Measurements from ENCODE around the gene PRR33. TPM values are rescaled to one million over a fixed set of nuclear protein-coding genes. Genes with fewer than 3 reads are reported as not detected.
A peak's percentile ranks its signal among the peaks of the same experiment; 100 is the strongest.

PRR33 gene
- total RNA-seq, 2 experiments from 2014 or later, result 0.07 TPM; not detected in 1

- intact Hi-C loops (cut with micrococcal nuclease), result loop anchor here (1.0 to 5.0 kb wide), 3 partner anchors 9 to 414 kb away; no protein-coding TSS in a partner anchor
- H3K27ac Mint-ChIP-seq, result peak within 1 kb of the TSS; percentile 97
- ChIA-PET POLR2A (interaction anchor here (0.6 to 1.3 kb wide), 4 partner anchors 29 to 95 kb away, joined by 3 to 5 read pairs (median 4); no protein-coding TSS in a partner anchor), CTCF (interaction anchor here (0.6 to 6.1 kb wide), 10 partner anchors 20 to 299 kb away, joined by 3 to 32 read pairs (median 8); partner anchors contain the start of gene SYT8)
- peaks cover 5% of the 10 kb centered on the region for H3K36me3 Mint-ChIP-seq
- H3K4me1 Mint-ChIP-seq (ENCODE audit: low read depth), result peaks cover 66% of the 10 kb centered on the region
- H3K9me3 Mint-ChIP-seq, result no peaks in the 10 kb centered on the region
- DNase-seq, result peak; percentile 93
- no peaks in the 10 kb centered on the region for H3K27me3 Mint-ChIP-seq
- H3K4me3 Mint-ChIP-seq, result peak within 1 kb of the TSS; percentile 92
Measured at GRCh38 chr11:1852877-1853276, 38.8 kb downstream of the PRR33 start, which contains the start of gene LSP1. Gene LSP1, plus strand, starts transcription at chr11:1853084. Its CDS starts 61 bp downstream, at chr11:1853145.

- CTCF ChIA-PET, result interaction anchor here (0.6 to 6.1 kb wide), 10 partner anchors 19 to 299 kb away, joined by 3 to 32 read pairs (median 8); partner anchors contain the start of gene SYT8
- Mint-ChIP-seq H3K27ac (peak overlapping the region; percentile 97), H3K36me3 (peaks cover 5% of the 10 kb centered on the region), H3K27me3 (no peaks in the 10 kb centered on the region), H3K4me1 (ENCODE audit: low read depth) (peaks cover 66% of the 10 kb centered on the region), H3K9me3 (no peaks in the 10 kb centered on the region), H3K4me3 (peak overlapping the region; percentile 92)
- POLR2A ChIA-PET, result interaction anchor here (0.8 to 0.9 kb wide), 2 partner anchors 37 to 225 kb away, joined by 4 read pairs; no protein-coding TSS in a partner anchor
- intact Hi-C loops (cut with micrococcal nuclease), result loop anchor here (5.0 kb wide), 2 partner anchors 290 to 415 kb away; no protein-coding TSS in a partner anchor
- DNase-seq, result no peak
Measured at GRCh38 chr11:1852271-1852876, 39.3 kb downstream of the PRR33 start.

DNA sequence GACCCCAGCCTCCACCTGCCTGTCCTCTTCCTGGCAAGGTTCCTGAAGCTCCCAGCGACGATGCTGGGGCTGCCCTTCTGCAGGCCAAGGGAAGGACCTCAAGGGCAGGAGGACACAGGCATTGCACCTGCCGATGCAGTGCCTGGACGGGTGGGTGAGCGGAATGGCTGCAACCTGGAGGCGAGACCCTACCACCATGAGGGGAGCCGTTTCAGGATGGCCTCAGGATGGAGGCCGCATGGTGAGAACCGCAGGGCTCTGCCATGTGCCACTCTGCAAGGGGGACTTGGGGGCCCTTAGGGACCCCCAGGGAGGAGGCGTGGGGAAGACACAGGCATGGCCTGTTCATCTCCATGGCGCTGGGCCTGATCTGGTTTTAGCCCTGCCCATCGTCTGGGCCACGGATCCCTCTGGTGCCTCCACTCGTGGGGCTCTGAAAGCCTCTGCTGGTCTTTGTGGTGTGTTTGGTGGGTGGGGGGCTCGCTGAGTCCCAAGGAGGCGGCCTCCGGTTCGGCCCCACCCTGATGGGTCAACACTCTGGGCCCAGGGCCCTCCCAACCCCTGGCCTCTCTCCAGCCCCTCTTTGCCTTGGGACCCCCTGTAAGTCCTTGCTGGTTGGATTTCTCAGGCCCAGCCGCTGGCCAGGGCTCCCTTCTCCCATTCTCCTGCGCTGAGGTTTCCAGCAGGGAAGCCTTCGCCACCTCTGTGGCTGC, 40.1 kb downstream of the PRR33 start:
- Mint-ChIP-seq H3K4me3 (peak overlapping the region; percentile 92), H3K27ac (peak overlapping the region; percentile 97), H3K9me3 (no peaks in the 10 kb centered on the region), H3K27me3 (no peaks in the 10 kb centered on the region), H3K4me1 (ENCODE audit: low read depth) (peaks cover 69% of the 10 kb centered on the region), H3K36me3 (peaks cover 5% of the 10 kb centered on the region)
- intact Hi-C loops (cut with micrococcal nuclease), result loop anchor here (2.0 to 5.0 kb wide), 3 partner anchors 89 to 416 kb away; partner anchors contain the start of gene CTSD
- POLR2A ChIA-PET, result interaction anchor here (0.9 to 1.3 kb wide), 3 partner anchors 10 to 225 kb away, joined by 3 to 4 read pairs (median 3); no protein-coding TSS in a partner anchor
- DNase-seq, result no peak
- CTCF ChIA-PET, result interaction anchor here (0.7 to 6.1 kb wide), 11 partner anchors 18 to 300 kb away, joined by 3 to 32 read pairs (median 11); partner anchors contain the start of gene SYT8

DNA sequence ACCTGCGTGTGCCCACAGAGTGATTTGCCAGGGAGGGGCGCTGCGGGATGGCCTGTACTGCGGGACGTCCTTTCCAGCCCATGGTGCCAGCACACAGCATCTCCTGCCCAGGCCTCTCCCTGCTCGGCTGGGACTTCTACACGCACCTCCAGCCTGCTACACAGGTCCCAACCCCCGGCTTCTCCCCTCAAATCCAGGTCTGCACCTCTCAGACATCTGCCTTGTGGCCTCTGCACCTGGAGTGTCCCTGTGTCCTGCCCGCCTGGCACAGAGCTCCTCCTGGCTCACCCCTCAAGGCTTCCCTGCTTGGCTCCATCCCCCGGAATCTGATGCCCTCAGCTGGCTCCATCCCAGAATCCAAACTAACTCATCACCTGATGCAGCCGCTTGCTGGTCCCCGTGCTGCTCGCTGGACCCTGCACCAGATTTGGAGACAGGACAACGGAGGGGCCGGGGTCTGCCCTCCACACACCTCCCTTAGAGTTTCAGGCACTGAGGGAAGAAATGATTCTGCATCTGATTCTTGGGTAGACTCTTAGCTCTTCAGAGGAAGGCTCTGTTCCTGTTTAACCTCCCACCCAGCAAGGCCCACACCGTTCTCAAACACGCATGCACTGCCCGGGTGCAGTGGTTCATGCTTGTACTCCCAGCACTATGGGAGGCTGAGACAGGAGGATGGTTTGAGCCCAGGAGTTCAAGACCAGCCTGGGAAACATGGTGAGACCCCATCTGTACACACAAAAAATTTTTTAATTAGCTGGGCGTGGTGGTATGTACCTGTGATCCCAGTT, 42.9 kb downstream of the PRR33 start:
- DNase-seq, result no peak
- Mint-ChIP-seq H3K4me1 (ENCODE audit: low read depth) (peaks cover 73% of the 10 kb centered on the region), H3K27ac (peak overlapping the region; percentile 50), H3K36me3 (peaks cover 2% of the 10 kb centered on the region), H3K9me3 (no peaks in the 10 kb centered on the region), H3K27me3 (no peaks in the 10 kb centered on the region), H3K4me3 (no peak overlapping the region)
- POLR2A ChIA-PET, result no interaction called here
- CTCF ChIA-PET, result interaction anchor here (0.6 to 6.1 kb wide), 5 partner anchors 16 to 155 kb away, joined by 3 to 32 read pairs (median 11); partner anchors contain the start of gene SYT8
- intact Hi-C loops (cut with micrococcal nuclease), result no loop called here

DNA sequence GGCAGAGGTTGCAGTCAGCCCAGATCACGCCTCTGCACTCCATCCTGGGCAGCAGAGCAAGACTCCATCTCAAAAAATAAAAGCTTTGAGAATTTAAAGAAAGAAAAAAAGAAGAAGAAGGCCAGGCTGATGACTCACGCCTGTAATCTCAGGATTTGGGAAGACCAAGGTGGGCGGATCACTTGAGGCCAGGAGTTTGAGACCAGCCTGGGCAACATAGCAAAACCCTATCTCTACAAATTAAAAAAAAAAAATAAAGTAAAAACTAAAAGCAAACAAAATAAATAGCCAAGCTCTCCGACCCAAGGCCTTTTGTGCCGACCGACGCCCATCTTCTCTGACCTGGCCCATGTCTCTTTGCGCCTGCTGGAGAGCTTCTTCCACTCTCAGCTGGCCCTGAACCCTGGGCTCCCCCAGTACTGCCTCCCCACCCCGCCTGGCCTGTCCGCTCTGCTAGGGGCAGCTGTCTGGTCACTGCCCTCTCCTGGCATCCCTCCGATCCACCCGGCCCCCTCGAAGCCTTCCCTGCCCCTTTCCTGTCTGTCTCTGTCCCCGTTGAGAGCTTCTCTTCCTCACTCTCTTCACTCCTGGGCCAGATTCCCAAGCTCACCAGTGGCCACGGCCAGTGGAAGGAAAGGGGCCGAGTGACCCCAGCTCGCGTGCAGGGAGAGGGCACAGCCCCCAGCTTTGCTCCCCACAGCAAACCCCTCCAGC, 43.6 kb downstream of the PRR33 start:
- peaks cover 78% of the 10 kb centered on the region for H3K4me1 Mint-ChIP-seq (ENCODE audit: low read depth)
- POLR2A ChIA-PET, result no interaction called here
- no peak for DNase-seq

DNA sequence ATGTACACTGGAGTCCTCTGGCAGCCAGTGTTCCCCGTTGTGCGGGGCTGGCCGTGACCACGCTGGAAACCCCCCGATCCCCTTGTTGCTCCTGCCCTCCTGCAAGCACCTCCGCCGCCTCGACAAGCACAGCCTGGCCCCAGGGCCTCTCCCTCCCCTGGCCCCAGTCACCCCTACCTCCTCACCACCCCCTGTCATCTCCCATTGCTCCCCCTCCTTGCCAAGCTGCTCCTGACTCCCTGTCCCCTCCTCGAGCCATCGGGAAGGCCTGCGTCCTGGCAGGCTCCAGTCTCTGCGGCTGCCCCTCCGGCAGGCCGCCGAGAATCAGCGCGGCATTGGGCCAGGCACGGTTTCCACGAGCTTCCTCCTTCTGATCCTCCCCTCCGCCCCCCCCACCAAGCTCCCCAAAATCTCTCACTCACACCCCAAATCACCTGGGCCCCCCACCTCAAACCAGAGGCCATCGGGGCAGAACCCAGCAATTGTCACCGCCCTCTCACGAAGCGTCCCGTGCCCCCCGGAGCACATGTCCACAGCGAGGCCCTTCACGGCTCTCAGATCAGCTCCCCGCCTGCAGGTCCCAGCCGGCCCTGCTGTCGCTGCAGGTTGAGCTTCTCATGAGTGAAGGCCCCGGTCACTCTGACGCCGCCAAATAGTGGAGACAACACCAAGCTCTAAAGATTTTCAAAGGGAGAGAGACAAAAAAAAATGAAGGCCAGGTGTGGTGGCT, 44.5 kb downstream of the PRR33 start:
- DNase-seq, result no peak
- Mint-ChIP-seq H3K27me3 (no peaks in the 10 kb centered on the region), H3K27ac (peak overlapping the region; percentile 44), H3K36me3 (no peaks in the 10 kb centered on the region), H3K9me3 (no peaks in the 10 kb centered on the region), H3K4me3 (no peak overlapping the region), H3K4me1 (ENCODE audit: low read depth) (peaks cover 69% of the 10 kb centered on the region)
- ChIA-PET POLR2A (no interaction called here), CTCF (interaction anchor here (1.5 to 3.4 kb wide), 5 partner anchors 14 to 305 kb away, joined by 5 to 12 read pairs (median 8); no protein-coding TSS in a partner anchor)
- intact Hi-C loops (cut with micrococcal nuclease), result no loop called here

More for the DNA sequence above, 43.6 kb downstream of the PRR33 start:
- H3K36me3 Mint-ChIP-seq, result peaks cover 2% of the 10 kb centered on the region
- intact Hi-C loops (cut with micrococcal nuclease), result no loop called here
- no peaks in the 10 kb centered on the region for H3K27me3 Mint-ChIP-seq
- CTCF ChIA-PET, result interaction anchor here (0.6 to 3.4 kb wide), 4 partner anchors 15 to 152 kb away, joined by 3 to 12 read pairs (median 8); no protein-coding TSS in a partner anchor
- no peak overlapping the region for H3K4me3 Mint-ChIP-seq
- H3K9me3 Mint-ChIP-seq, result no peaks in the 10 kb centered on the region
- peak overlapping the region; percentile 31 for H3K27ac Mint-ChIP-seq

DNA sequence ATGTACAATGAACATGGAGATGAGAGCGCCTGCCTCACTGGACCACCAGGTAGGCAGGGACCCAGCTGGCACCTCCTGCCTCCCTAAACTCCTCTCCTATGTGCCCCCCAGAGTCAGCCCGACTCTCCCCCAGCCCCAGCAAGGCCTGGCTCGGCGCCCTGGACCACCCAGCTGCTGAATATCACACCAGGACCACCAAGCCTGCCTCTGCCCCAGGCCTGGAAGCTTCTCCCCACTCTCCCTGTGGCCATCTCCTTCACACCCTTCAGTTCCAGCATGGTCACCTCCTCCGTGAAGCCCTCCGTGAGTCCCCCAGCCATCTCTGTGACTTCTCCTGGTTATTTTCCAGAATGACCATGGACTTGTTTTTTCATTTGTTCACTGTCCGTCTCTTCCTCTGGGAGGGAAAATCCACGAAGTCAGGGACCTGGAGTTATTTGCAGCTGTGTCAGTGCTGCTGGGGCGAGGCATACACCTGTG, 45.2 kb downstream of the PRR33 start:
- no peak for DNase-seq
- H3K27me3 Mint-ChIP-seq, result no peaks in the 10 kb centered on the region
- intact Hi-C loops (cut with micrococcal nuclease), result no loop called here
- CTCF ChIA-PET, result interaction anchor here (1.3 to 3.4 kb wide), 5 partner anchors 36 to 305 kb away, joined by 4 to 12 read pairs (median 8); no protein-coding TSS in a partner anchor
- H3K4me1 Mint-ChIP-seq (ENCODE audit: low read depth), result peaks cover 62% of the 10 kb centered on the region
- POLR2A ChIA-PET, result no interaction called here
- H3K9me3 Mint-ChIP-seq, result no peaks in the 10 kb centered on the region
- H3K27ac Mint-ChIP-seq, result peak overlapping the region; percentile 44
- H3K4me3 Mint-ChIP-seq, result no peak overlapping the region
- no peaks in the 10 kb centered on the region for H3K36me3 Mint-ChIP-seq

DNA sequence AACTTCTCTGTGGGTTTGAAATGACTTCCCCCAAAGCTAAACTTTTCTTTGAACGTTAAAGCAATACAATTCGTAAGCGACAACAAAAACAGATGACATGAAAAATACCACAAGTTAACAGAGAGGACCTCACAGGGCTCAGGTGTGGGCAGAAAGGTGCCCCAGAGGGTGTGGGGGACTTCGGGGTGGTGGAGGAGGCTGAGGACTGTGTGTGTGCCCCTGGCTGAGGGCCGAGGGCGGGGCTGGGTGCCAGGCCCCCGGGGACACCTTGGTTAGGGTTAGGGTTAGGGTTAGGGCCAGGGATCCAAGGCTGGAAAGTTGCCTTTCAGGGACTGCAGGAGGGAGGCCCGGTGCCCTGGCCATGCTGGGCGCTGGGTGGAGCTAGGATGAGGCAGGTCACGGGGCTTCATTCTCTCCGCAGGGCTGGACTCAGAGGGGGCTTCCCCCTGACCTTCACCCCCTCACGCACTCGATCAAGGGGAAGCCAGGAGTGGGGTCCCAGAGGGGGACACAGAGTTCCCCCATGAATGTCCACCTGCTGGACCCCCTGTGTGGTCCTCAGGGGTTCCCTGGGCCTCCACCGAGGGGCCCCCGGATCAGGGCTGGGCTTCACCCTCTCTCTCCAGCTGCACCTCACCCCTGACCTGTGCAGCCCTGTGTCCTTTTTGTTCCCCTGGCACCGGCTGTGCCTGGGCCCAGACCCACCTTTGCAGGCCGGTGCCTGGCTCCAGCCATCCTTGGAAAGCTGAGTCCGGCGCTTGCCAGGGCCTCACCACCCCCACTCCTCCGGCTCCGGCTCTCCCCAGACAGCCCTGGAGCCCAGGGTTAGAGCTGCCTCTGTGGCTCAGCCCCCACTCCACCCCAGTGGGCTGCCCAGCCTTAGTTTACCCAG, 45.9 kb downstream of the PRR33 start:
- DNase-seq, result peak; percentile 30
- Mint-ChIP-seq H3K27me3 (no peaks in the 10 kb centered on the region), H3K27ac (peak overlapping the region; percentile 77), H3K9me3 (no peaks in the 10 kb centered on the region), H3K4me3 (no peak overlapping the region), H3K4me1 (ENCODE audit: low read depth) (peaks cover 55% of the 10 kb centered on the region), H3K36me3 (no peaks in the 10 kb centered on the region)
- intact Hi-C loops (cut with micrococcal nuclease), result loop anchor here (2.0 kb wide), 1 partner anchor 43 kb away; no protein-coding TSS in a partner anchor
- ChIA-PET POLR2A (interaction anchor here (1.3 kb wide), 1 partner anchor 9 kb away, joined by 6 read pairs; no protein-coding TSS in a partner anchor), CTCF (interaction anchor here (1.3 to 3.4 kb wide), 4 partner anchors 37 to 306 kb away, joined by 4 to 12 read pairs (median 8); no protein-coding TSS in a partner anchor)

GRCh38 chr11:1845095-1845429, 46.6 kb downstream of the PRR33 start:
- Mint-ChIP-seq H3K36me3 (no peaks in the 10 kb centered on the region), H3K27ac (peak overlapping the region; percentile 77), H3K4me3 (peak overlapping the region; percentile 67), H3K9me3 (no peaks in the 10 kb centered on the region), H3K27me3 (no peaks in the 10 kb centered on the region), H3K4me1 (ENCODE audit: low read depth) (peaks cover 49% of the 10 kb centered on the region)
- ChIA-PET CTCF (interaction anchor here (3.4 kb wide), 1 partner anchor 37 kb away, joined by 12 read pairs; no protein-coding TSS in a partner anchor), POLR2A (interaction anchor here (1.3 kb wide), 1 partner anchor 10 kb away, joined by 6 read pairs; no protein-coding TSS in a partner anchor)
- intact Hi-C loops (cut with micrococcal nuclease), result loop anchor here (2.0 kb wide), 1 partner anchor 44 kb away; no protein-coding TSS in a partner anchor
- no peak for DNase-seq
